HL-60/S4 treated with phorbol 12-myristate 13-acetate at 8.2 ng/mL for 4 days and 3 days (cell line): ENCODE data around the gene FAM181B.
"Not testable (repeated sequence)": the region's sequence is repeated elsewhere in the genome, so short reads cannot be mapped to it uniquely, and the experiment has no call there.

Experiments
- in situ Hi-C: fragments of 300-500 bp; cut with MboI; formaldehyde crosslinking; loops from 2 replicates; pipeline ENCODE4 v1.15.0; 2022; ENCODE audit warnings: low sequenced_read_pairs

The FAM181B gene

GRCh38 chr11:82732734-82733443 lies 775 bp downstream of the FAM181B start:
- in situ Hi-C loops: no loop called here

- in situ Hi-C loops: no loop called here
Observed at GRCh38 chr11:82732348-82732733, 1.3 kb downstream of the FAM181B start.

- in situ Hi-C loops: no loop called here
Observed at GRCh38 chr11:82731691-82732277, 1.9 kb downstream of the FAM181B start.

- in situ Hi-C loops: no loop called here
Observed at GRCh38 chr11:82730754-82731153, 2.9 kb downstream of the FAM181B start.

GRCh38 chr11:82730286-82730685 lies 3.4 kb downstream of the FAM181B start:
- in situ Hi-C loops: no loop called here

- in situ Hi-C loops: no loop called here
Observed at GRCh38 chr11:82724026-82724425, 9.6 kb downstream of the FAM181B start.

- in situ Hi-C loops: no loop called here
Observed at GRCh38 chr11:82722231-82722630, 11.4 kb downstream of the FAM181B start.

- in situ Hi-C loops: no loop called here
Observed at GRCh38 chr11:82720267-82721065, 13.2 kb downstream of the FAM181B start.

- in situ Hi-C loops: no loop called here
Observed at GRCh38 chr11:82719361-82720105, 14.1 kb downstream of the FAM181B start.

- in situ Hi-C loops: no loop called here
Observed at GRCh38 chr11:82718821-82719220, 14.8 kb downstream of the FAM181B start.

- in situ Hi-C loops: no loop called here
Observed at GRCh38 chr11:82718307-82718706, 15.4 kb downstream of the FAM181B start.

GRCh38 chr11:82714346-82715174 lies 19.1 kb downstream of the FAM181B start:
- in situ Hi-C loops: no loop called here

- in situ Hi-C loops: no loop called here
Observed at GRCh38 chr11:82711648-82712047, 22.0 kb downstream of the FAM181B start.

GRCh38 chr11:82703796-82704195 lies 29.9 kb downstream of the FAM181B start:
- in situ Hi-C loops: no loop called here

- in situ Hi-C loops: no loop called here
Observed at GRCh38 chr11:82703226-82703625, 30.4 kb downstream of the FAM181B start.

GRCh38 chr11:82701847-82702520 lies 31.7 kb downstream of the FAM181B start:
- in situ Hi-C loops: no loop called here

GRCh38 chr11:82698576-82699352 lies 34.9 kb downstream of the FAM181B start:
- in situ Hi-C loops: no loop called here

- in situ Hi-C loops: no loop called here
Observed at GRCh38 chr11:82692981-82693380, 40.7 kb downstream of the FAM181B start.

- in situ Hi-C loops: not testable (repeated sequence)
Observed at GRCh38 chr11:82689347-82689746, 44.3 kb downstream of the FAM181B start.
